GM18498 (cell line): ENCODE data around the gene NUTM2E.
"Not testable (repeated sequence)": the region's sequence is repeated elsewhere in the genome, so short reads cannot be mapped to it uniquely, and the experiment has no call there.

Source experiments
- ATAC-seq: cut with Tn5 transposase; IDR thresholded peaks from one replicate; pipeline ENCODE4 v1.9.1; 2021; ENCODE audit warnings: mild to moderate bottlenecking, moderate library complexity; ENCODE audit not compliant: unreplicated experiment

The NUTM2E gene

DNA sequence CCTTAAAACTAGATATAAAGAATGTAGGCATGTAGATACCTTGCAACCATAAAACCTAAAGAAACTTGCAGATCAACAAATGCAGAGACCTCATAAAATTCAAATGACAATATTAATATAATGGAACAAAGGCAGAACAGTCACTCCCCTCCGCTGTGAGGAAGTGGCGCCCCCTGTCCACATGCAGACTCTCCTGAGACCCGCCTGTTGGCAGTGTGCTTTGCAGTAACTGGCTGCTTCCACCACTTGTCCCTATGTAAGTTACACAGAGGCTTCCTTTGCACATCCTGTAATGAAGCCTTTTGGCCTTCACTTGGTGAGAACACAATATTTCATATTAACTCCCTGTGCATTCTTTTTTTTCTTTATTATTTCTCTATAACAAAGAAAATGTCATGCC lies 36.3 kb downstream of the NUTM2E start:
- ATAC-seq: not testable (repeated sequence)

DNA sequence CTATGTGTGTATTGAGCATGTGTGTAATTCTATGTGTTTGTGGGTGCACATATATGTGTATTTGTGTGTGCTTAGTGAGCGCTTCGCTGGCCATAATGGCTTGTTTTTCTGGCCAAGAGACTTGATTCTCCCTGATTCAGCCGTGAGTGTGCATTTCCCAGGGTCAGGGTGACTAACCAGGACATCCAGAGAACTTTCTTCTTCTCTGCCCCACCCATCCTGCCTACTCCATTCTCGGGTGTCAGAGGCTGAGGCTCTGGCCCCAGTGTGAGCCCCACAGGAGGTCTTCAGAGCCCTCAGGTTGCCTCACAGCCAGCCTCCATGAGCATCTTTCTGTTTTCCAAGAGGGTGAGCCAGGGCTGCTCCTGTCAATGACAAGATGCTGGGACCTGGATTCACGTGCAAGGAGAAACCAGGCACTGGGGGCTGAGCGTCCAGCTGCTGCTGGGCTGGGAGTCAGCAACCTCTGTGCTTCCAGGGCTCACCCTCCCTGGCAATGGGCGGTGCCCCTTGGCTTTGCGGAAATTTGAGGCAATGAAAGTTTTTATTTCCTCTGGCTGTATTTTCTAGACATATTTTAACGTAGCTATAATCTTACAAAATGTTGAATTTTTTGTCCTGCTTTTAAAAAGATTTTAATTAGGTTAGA lies 40.5 kb downstream of the NUTM2E start:
- not testable (repeated sequence) for ATAC-seq

GRCh38 chr10:79868023-79868422 lies 41.5 kb downstream of the NUTM2E start:
- ATAC-seq: not testable (repeated sequence)

DNA sequence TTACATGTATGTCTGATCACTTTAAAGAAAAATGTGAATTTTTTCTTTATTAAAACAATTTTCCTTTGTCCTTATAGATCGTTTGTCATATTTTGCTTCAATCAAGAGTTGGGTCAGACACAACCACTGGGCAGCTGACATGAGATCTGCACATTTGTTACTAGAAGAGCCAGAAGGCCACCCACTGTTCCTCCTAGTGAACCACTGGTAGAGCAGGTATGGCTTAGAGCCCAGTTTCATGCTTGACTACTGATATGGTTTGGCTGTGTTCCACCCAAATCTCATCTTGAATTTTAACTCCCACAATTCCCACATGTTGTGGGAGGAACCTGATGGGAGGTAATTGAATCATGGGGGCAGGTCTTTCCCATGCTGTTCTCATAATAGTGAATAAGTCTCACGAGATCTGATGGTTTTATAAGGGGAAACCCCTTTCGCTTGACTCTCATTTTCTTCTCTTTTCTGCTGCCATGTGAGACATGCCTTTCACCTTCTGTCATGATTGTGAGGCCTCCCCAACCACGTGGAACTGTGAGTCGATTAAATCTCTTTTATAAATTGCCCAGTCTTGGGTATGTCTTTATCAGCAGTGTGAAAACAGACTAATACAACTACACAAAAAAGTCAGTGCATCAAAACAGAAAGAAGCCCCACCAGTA lies 43.0 kb downstream of the NUTM2E start:
- ATAC-seq: not testable (repeated sequence)

DNA sequence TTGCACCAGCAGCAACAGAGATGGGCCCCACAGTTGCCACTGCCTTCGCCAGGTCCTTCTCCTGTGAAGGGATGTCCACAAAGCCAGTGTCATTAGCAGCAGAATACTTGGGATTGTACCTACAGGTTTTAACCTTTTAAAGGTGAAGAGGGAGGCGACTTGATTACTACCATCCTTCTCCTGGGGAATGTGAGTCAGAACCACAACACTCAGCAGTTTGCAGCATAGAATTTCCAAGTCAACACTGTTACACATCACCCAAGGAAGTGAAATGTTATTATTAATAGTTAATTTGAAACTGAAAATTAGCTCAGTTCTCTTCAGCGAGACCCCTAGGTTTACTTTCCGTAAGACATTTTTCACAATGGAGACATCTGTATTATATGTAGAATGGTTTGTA lies 45.2 kb downstream of the NUTM2E start:
- ATAC-seq: not testable (repeated sequence)
